GM19023 (cell line): Measurements from ENCODE around the gene ADNP2.

Source experiments
- ATAC-seq: cut with Tn5 transposase; IDR thresholded peaks from one replicate; pipeline ENCODE4 v1.9.1; 2021; ENCODE audit warnings: mild to moderate bottlenecking, moderate library complexity; ENCODE audit not compliant: unreplicated experiment

Gene ADNP2

GRCh38 chr18:80187956-80188642 is 79.0 kb downstream of the ADNP2 start:
- ATAC-seq = no peak

GRCh38 chr18:80188643-80189530 is 79.8 kb downstream of the ADNP2 start:
- ATAC-seq = no peak

GRCh38 chr18:80189531-80189865 is 80.4 kb downstream of the ADNP2 start:
- no peak for ATAC-seq
